Myocyte (in vitro differentiated cells): ENCODE measurements around the gene ZBTB46. TPM values are rescaled to one million over a fixed set of nuclear protein-coding genes. Genes with fewer than 3 reads are reported as not detected.
A peak's percentile ranks its signal among the peaks of the same experiment; 100 is the strongest.

Source experiments
- DNase-seq: peaks from one replicate; pipeline ENCODE4 v3.0.0-alpha.2; 2012; ENCODE audit warnings: low read depth
- total RNA-seq: library from RNA; depleted of rRNA; stranded (reverse); fragments of >200 nt; gene quantifications from 2 replicates; pipeline ENCODE4 v1.2.3, GENCODE V29; 2014

ZBTB46 gene
- total RNA-seq, 1 donor from 2014 or later = 19.6 TPM

DNA sequence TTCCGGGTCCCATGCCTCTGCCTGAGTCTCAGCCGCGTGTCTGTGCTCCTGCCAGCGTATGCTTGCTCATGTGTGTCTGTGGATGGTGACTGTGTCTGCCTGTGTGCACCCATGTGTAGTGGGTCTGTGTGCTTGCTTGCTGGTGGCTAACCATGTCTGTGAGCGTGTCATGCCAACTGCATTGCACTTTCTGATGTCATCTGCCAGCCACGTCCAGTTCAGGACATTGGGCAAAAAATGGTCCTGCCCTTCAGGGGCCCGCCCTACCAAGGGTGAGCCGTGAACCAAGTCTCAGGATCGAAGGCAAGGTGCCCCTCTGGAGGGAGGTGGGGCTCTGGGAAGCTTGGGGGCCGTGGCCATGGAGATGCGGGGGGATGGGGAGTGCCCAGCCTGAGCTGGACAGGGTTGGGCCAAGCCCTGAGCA, 9.4 kb upstream of the ZBTB46 start:
- no peak for DNase-seq

DNA sequence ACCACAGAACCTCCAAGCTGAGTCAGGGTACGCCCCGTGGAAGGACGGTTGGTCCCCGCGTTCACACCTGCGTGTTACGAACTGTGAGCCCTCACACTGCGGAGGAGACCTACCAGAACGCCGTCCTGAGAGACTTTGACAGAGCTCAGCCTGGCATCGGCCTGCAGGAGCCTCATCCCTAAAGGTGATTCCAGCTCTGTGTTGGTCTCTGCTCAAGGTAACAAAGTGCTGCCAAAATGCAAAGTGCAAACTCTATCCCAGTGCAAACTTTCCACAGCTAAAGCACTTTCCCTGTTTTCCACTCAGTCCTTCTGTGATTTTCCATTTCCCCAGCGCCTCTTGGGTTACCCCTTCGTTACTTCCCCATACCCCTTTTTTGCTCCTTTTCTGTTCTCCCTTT, 8.6 kb upstream of the ZBTB46 start:
- no peak for DNase-seq

DNA sequence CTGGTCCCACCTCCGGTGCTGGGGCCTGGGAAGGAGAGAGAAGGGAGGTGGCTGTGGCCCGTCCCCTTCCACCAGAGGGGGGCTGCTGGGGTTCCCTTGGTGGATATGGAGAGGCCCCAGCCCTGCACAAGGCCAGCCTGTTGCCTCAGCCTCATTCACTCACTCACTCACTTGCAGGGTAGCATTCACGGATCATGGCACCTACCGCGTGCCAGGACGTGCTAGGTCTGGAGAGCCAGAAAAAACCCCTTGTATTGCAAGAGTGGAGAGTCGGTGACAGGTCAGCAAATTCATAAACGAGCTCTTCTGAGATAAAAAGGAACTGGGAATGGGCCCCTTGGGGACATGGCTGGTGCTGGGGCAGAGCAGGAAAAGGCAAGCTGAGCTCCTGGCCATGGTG, 6.4 kb upstream of the ZBTB46 start:
- DNase-seq = no peak

DNA sequence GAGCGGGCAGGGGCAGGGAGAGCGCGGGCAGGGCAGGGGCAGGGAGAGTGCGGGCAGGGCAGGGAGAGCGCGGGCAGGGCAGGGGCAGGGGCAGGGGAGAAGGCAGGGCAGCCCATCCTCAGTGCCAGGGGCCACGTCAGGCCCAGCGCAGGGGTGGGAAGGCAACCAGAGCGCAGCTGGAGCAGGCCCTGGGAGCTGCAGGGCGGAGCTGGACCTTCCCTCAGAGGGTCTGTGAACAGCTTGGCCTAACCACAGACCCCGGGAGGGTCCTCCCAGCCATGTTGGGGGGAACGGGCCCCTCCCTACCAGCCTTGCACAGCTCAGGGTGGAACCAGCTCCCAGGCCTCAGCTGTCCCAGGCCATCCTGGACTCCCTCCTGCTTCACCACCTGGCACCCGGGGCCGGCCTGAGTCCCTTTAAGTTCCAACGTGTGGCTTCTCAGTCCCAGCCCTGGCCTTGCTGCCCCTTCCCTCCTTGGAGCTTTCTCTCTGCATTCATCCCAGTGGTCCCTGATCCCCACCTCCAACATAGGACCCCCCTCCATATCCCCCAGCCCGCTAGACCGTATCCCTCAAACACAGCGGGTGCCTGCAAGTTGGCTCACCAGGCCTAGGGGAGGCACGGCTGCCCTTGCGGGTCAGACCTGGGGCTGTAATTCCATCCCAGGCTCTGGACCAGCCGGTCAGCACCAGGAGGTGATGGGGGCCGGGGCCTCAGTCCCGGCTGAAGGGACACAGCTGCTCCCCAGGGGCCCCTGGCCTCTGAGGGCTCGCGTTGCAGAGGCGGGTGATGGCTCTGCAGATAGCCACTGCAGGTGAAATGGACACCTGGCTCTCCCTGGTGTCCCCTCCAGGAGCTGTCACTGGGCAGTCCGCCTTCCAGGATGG, 5.6 kb upstream of the ZBTB46 start:
- DNase-seq = peak; percentile 93

GRCh38 chr20:63835021-63835858, 4.2 kb upstream of the ZBTB46 start:
- DNase-seq = peak; percentile 100

GRCh38 chr20:63834491-63834880, 3.4 kb upstream of the ZBTB46 start:
- no peak for DNase-seq

- DNase-seq = peak; percentile 62
These were observed 2.9 kb upstream of the ZBTB46 start for GRCh38 chr20:63833776-63834490.

DNA sequence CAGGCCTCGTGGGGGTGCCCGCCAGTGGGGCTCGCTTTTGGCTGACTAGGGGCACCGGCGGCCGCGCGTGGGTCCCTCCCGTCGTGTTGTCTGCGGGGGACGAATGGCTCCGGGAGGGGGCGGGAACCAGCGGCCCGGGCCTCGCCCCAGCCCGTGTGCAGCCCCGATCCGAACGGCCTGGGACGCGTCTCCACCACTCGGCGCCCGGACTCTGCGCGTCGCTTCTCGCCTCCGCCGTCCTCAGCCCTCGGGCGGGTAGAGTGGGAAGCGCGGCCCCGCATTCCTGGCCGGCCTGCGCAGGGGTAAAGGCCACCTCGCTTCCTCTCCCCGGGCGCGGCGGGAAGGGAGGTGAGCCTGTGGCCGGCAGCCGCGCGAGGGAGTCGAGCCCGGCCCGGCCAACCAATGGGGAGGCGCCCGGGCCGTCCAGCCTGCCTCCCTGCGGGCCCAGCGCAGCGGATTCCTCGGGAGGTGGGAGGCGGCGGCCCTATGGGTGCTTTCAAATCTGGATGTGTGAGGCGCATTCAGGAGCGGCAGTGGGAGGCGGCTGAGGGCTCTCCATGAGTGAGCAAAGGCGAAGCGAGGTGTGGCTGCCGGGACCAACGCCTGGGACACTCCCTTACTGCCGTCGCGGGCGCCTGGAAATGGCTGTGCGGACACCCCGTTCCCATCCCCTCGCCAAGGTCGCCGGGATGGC, 1.1 kb upstream of the ZBTB46 start:
- no peak for DNase-seq

DNA sequence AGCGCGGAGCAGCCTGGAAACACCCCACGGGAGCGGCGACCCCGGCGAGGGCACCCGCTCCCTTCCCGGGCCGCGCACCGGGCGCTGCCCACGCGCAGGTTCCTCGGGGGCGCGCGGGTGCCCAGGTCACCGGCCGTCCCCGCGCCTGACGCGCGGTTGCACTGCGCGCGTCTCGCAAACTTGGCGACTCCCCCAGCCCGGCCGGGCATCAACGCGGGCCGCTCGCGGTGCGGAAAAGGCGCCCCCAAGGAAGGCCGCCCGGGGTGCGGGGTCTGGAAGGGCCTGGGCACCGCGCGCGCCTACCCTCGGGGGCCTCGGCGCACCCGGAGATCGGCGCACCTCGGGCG, 555 bp upstream of the ZBTB46 start:
- no peak for DNase-seq

DNA sequence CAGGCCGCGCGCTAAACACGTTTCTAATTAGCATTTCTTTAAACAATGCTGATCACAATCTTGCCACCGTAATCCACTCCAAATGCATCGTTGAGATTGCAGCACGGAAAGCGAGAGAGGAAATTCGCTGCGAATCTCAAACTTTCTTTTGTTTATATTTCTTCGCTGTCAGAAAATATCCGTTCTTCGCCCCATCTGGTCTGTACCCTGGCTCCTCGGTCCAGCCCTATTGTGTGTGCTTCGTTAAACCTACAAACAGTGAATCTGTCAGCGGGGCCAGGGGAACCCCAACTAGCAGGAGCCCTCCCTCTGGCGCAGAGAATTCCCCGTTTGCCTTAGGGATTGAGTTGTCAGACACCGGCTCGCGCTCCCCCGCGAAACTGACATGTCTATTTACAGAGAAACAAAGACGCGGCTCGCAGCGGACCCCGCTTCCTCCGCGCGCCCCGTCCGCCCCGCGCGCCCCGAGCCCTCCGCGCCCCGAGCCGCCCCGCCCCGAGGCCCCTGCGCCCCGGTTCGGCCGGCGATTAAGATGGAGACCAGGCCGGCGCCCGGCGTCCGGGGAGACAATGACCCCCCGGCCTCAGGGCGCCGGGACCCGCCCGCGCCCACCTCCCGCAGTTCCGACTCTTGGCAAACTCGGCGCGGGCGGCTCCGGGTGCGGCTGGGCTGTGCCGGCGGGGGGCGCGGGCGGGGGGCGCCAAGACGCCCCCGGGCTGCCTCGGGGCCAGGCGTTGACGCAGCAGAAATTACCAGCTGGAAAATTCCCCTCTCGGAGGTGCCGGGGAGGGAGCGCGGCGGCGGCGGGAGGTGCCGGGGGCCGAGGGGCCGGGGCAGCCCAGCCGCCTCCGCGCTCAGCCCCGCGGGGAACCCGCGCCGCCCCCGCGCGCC, 874 bp downstream of the ZBTB46 start:
- peak; percentile 25 for DNase-seq

- no peak for DNase-seq
These were observed 1.5 kb downstream of the ZBTB46 start for GRCh38 chr20:63829603-63829944.

DNA sequence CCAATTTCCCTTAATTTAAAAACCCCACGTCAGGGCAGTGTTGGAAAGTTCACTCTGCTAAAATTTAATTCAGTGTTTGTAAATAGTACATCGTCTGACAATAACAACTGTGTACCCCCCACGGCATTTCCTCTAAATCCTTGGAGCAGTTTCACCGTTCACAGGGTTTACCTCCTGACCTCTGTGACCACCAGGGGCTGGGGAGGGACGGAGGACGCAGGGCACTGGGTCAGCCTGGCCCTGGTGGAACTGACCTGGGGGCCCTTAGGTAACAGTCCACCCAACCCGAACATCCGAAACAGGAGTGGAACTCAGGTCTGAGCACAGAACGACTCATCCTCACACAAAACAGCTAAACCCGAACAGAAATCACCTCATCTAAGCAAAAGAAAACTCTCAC, 2.1 kb downstream of the ZBTB46 start:
- no peak for DNase-seq

GRCh38 chr20:63828545-63828944, 2.5 kb downstream of the ZBTB46 start:
- DNase-seq = no peak

- no peak for DNase-seq
These were observed 2.9 kb downstream of the ZBTB46 start for GRCh38 chr20:63828124-63828523.

DNA sequence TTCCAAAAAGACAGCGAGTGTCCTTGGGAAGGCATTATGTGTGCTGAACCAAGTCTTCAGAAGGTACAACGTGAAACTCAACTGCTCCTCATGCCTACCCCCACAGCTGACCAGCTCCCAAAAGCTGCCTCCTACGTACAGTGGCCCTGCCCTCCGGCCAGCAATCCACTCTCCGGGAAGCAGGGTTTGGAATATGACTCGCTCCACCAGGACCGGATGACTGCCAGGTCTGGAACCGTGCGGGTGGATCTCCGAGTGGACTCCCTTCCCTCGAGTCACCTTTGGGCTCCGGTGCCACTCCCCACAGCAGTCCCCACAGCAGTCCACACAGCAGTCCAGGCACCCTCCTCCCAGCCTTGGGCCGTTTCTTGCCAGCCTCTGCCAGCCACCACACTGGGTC, 4.3 kb downstream of the ZBTB46 start:
- DNase-seq = peak; percentile 25

GRCh38 chr20:63825331-63826118, 5.5 kb downstream of the ZBTB46 start:
- no peak for DNase-seq

- DNase-seq = no peak
These were observed 7.3 kb downstream of the ZBTB46 start for GRCh38 chr20:63823691-63824311.

- no peak for DNase-seq
These were observed 8.8 kb downstream of the ZBTB46 start for GRCh38 chr20:63822276-63822696.

DNA sequence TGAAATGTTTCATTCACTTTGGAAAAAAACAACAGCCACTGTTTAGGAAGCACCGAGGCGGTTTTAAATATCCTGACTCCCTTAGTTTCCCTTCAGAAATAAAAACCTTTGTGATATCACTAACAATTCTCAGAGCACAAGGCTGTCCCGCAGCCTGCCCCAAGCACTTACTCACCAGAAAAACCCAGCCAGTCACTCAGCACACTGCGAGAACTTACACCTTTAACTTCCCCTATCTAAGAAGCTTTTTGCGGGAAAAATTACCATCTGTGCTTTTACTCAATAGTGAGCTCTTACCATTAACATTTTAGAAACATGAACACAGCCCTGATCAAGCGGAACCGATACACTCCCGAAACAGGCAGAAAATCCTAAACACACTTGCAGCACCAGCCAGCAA, 9.3 kb downstream of the ZBTB46 start:
- no peak for DNase-seq
